Measurements from ENCODE around the gene KLHL21. TPM values are rescaled to one million over a fixed set of nuclear protein-coding genes. Genes with fewer than 3 reads are reported as not detected.

KLHL21 gene
- total RNA-seq, 4 donors from 2014 or later, result 59.4 to 79.2 (median 72.5) TPM

DNA sequence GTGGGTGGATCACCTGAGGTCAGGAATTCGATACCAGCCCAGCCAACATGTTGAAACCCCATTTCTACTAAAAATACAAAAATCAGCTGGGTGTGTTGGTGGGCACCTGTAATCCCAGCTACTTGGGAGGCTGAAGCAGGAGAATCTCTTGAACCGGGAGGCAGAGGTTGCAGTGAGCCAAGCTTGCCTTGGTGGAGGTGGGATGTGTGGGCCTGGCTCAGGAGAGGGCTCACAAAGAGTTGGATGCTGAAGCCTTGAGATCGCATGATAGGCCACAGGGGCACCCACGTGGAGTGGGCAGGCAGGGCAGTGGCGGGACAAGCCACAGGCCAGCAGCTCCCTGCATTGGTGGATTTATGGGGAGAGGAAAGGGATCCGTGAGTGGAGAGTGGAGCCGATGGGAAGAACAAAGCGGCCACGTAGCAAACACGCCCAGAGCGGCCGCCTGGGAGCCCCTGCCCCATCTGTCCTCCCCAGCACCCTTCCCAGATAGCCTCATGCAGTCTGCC is 26.4 kb upstream of the KLHL21 start:
- Histone ChIP-seq H3K36me3 (peaks cover 0 to 73% (median 14%) of the 10 kb centered on the region in 3 donors), H3K9me3 (no peaks in the 10 kb centered on the region), H3K4me1 (peaks cover 0 to 30% (median 17%) of the 10 kb centered on the region in 4 donors), H3K27ac (no peak overlapping the region), H3K4me3 (no peak overlapping the region), H3K27me3 (no peaks in the 10 kb centered on the region)
- no peak for TF ChIP-seq EP300 (IDR thresholded peaks at IDR 0.05)
- TF ChIP-seq, protein P1, sequence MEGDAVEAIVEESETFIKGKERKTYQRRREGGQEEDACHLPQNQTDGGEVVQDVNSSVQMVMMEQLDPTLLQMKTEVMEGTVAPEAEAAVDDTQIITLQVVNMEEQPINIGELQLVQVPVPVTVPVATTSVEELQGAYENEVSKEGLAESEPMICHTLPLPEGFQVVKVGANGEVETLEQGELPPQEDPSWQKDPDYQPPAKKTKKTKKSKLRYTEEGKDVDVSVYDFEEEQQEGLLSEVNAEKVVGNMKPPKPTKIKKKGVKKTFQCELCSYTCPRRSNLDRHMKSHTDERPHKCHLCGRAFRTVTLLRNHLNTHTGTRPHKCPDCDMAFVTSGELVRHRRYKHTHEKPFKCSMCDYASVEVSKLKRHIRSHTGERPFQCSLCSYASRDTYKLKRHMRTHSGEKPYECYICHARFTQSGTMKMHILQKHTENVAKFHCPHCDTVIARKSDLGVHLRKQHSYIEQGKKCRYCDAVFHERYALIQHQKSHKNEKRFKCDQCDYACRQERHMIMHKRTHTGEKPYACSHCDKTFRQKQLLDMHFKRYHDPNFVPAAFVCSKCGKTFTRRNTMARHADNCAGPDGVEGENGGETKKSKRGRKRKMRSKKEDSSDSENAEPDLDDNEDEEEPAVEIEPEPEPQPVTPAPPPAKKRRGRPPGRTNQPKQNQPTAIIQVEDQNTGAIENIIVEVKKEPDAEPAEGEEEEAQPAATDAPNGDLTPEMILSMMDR (IDR thresholded peaks at IDR 0.05), result no peak
- no peak for TF ChIP-seq POLR2A (IDR thresholded peaks at IDR 0.05)
- 91 to 95% methylated on average over 12 of the region's 12 CpGs for WGBS, 2 donors
- DNase-seq (ENCODE audit: low spot score in 2 of 2), result no peak

DNA sequence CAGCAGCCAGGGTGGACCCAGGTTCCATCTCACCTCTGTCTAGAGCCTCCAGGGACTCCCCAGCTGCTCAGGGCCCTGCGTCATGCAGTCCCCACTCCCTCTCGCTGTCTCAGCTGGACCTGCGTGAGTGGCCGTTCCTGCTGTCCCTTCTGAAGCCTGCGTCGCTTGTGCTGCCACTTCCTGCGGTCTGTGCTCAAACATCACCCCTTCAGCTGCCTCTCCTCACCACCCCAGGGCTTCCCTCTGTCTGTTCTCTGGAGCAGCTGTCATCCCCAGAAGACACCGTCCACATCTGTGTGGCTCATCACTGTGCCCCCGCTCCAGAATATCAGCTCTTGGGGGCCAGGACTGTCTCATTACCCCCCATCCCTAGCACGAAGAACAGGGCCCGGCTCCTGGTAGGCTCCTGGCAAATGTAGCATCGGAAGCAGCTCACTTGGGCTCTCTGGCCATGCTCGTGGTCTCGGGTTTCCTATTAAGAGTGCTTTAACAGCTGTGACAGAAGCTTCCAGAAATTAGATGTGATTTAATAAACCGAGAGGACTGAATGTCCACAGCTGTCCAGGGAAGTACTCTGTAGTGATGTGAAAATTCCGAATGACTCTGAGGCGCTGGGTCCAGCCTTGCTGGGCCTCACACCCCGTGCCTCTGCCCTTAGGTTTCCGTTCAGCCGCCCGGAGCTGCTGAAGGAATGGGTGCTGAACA is 25.3 kb upstream of the KLHL21 start:
- peaks cover 0 to 33% (median 17%) of the 10 kb centered on the region in 4 donors for H3K4me1 ChIP-seq
- H3K9me3 ChIP-seq, result no peaks in the 10 kb centered on the region
- TF ChIP-seq EP300 (IDR thresholded peaks at IDR 0.05), result no peak
- TF ChIP-seq, protein P1 (IDR thresholded peaks at IDR 0.05), result no peak
- TF ChIP-seq POLR2A (IDR thresholded peaks at IDR 0.05), result no peak
- H3K27ac ChIP-seq, result no peak overlapping the region
- peaks cover 0 to 71% (median 14%) of the 10 kb centered on the region in 3 donors for H3K36me3 ChIP-seq
- no peaks in the 10 kb centered on the region for H3K27me3 ChIP-seq
- 89 to 96% methylated on average over 21 of the region's 21 CpGs for WGBS, 2 donors
- DNase-seq (ENCODE audit: low spot score in 2 of 2), result no peak
- no peak overlapping the region for H3K4me3 ChIP-seq

DNA sequence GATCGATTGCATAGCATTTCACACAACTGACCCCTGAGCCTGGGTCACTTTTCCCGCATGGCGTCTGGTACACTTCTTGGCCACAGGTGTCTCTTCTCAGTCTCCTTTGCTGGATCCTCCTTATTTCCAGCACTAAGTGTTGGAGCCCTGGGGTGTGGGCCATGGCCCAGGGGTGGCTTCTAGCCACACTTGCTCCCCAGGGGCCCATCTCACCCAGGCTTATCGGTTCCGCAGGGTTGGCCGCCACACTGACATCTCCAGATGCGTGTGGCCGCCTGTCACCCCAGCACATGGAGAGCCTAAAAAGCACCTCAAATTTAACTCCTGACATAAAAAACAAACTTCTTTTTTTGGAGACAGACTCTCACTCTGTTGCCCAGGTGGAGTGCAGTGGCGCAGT is 24.4 kb upstream of the KLHL21 start:
- H3K4me3 ChIP-seq, result no peak overlapping the region
- peaks cover 0 to 71% (median 6%) of the 10 kb centered on the region in 3 donors for H3K36me3 ChIP-seq
- WGBS, 2 donors, result 93 to 96% methylated on average over 9 of the region's 9 CpGs
- no peak for TF ChIP-seq POLR2A (IDR thresholded peaks at IDR 0.05)
- no peaks in the 10 kb centered on the region for H3K9me3 ChIP-seq
- no peak overlapping the region for H3K27ac ChIP-seq
- peaks cover 0 to 33% (median 17%) of the 10 kb centered on the region in 4 donors for H3K4me1 ChIP-seq
- no peak for DNase-seq (ENCODE audit: low spot score in 2 of 2)
- no peaks in the 10 kb centered on the region for H3K27me3 ChIP-seq

DNA sequence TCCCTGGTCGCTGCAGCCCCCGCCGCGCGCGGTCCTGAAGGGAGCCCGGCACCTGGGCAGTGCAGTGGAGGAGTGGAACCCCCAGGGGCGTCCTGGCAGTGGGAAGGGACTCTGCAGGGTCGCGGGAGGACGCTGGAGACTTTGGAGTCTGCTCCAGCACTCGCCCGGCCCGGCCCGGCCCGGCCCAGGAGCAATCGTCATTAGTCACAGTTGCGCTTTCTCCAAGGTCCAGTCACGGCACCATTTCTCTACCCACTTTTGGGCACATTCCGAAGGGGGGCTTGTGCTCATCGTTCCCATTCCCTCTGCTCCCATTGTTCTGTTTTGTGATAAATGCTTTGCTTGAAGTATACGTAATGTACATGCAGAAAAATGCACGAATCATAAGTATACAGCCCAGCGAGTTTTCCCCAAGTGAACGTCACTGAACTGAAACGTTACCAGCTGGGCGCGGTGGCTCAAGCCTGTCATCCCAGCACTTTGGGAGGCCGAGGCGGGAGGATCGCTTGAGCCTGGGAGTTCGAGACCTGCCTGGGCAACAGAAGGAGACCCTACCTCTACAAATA is 23.0 kb upstream of the KLHL21 start:
- H3K27me3 ChIP-seq, result no peaks in the 10 kb centered on the region
- peaks cover 0 to 71% (median 6%) of the 10 kb centered on the region in 3 donors for H3K36me3 ChIP-seq
- H3K4me1 ChIP-seq, result peaks cover 0 to 33% (median 17%) of the 10 kb centered on the region in 4 donors
- WGBS, 2 donors, result 6 to 7% methylated on average over 18 to 31 of the region's 32 CpGs
- H3K27ac ChIP-seq, result peak overlapping the region; percentile 80 to 91 (median 84)
- no peak for DNase-seq (ENCODE audit: low spot score in 2 of 2)
- no peaks in the 10 kb centered on the region for H3K9me3 ChIP-seq
- TF ChIP-seq, protein P1 (IDR thresholded peaks at IDR 0.05), result no peak
- TF ChIP-seq EP300 (IDR thresholded peaks at IDR 0.05) (no peak), POLR2A (IDR thresholded peaks at IDR 0.05) (no peak)
- peak overlapping the region; percentile 66 to 84 (median 74) for H3K4me3 ChIP-seq

DNA sequence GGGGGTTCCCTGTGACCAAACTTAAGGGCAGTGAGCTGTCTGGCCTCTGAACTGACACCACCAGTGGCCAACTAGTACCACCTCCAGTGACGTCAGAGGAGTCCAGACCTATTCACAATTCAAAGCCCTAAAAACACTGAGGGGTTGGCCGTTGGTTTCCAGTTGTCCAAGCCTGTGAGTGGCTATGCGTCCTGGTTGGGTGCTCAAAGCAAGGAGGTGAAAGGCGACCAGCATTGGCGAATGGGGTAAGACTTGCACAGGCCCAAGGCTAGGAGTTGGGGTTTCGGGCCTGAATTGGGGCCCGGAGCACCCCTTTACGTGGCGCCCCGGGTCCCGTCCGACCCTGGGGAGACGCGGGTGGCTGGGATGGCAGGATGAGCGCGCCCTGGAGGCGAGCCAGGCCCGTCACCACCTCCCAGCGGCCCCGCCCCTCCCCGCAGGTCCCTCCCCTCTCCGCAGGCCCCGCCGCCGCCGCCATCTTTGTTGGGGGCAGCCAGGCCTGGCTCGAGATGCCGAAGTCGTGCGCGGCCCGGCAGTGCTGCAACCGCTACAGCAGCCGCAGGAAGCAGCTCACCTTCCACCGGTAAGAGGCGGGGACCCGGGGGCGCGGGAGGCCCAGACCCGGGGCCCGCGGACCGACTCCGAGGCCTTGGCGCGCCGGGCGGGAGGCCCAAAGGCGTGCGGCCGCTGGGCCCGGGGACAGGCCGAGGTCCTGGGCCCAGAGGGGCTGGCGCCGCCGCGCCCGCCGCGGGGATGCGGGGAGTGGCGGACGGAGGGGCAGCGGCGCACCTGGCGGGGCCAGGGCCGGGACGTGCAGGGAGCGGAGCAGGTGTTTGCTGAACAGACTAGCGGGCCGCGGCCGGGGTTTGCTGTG is 22.3 kb upstream of the KLHL21 start, which contains the start of gene THAP3:
Gene THAP3 (plus strand): TSS at position 159 of the 874 bp plus-strand sequence. CDS start 351 bp downstream, at position 510.
- 1 to 4% methylated on average over 12 to 23 of the region's 73 CpGs for WGBS, 2 donors
- peak in 1 of 2 donors; percentile 53 for TF ChIP-seq EP300 (IDR thresholded peaks at IDR 0.05)
- peak in 1 of 2 donors; percentile 43 for TF ChIP-seq POLR2A (IDR thresholded peaks at IDR 0.05)
- TF ChIP-seq, protein P1 (IDR thresholded peaks at IDR 0.05), result no peak

More for the DNA sequence above, 22.3 kb upstream of the KLHL21 start, which contains the start of gene THAP3:
- Histone ChIP-seq H3K27me3 (no peaks in the 10 kb centered on the region), H3K27ac (peak within 1 kb of the TSS; percentile 80 to 91 (median 84)), H3K4me3 (peak within 1 kb of the TSS; percentile 66 to 84 (median 74)), H3K36me3 (peaks cover 0 to 71% (median under 1%) of the 10 kb centered on the region in 3 donors), H3K9me3 (no peaks in the 10 kb centered on the region), H3K4me1 (peaks cover 0 to 33% (median 17%) of the 10 kb centered on the region in 4 donors)
- DNase-seq (ENCODE audit: low spot score in 2 of 2), result peak; percentile 74 to 77
